Activated gamma-delta T cell treated with Interleukin-2 at 50 U/mL for 16 hours (primary cell): Measurements from ENCODE around the gene PIK3C2A.

Experiments used
- DNase-seq: peaks from one replicate; pipeline ENCODE4 v3.0.0-alpha.2; 2020

PIK3C2A gene

DNA sequence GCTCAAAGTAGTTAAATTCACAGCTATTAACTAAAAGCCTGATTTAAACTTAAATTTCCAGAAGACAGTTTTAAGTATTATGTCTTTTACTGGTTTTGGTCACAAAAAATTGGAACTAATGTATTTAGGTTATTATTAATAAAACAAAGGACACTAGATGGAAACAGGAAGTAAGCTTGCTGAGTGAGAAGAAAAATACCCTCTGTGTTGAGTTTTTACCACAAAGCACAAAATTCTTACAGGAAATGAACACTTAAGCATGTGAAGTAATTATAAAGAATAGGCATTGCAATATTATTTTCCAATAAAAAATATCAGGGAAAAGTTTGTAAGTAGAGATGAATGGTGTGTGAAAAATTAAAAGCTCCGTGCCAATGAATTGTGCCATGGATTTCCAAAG lies 46.3 kb downstream of the PIK3C2A start:
- DNase-seq = no peak

DNA sequence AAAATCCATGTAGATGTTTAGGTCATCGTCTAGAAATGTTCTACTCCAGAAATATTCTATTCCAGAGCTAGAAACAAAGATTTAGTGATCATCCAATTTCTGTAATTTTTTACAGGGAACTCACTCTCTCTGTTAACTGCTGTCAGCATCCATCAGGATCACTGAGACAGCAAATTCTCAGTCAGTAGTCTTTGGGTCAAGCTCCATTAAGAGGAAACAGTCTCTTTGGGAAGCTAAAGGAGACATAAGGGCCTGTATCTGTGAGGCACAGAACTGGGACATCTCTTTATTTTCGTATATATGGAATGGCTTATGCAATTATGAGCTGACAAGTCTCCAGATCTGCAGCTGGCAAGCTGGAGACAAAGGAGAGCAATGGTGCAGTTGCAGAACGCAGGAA lies 48.3 kb downstream of the PIK3C2A start:
- no peak for DNase-seq
